Retina (tissue), 1 donor: Measurements from ENCODE around the gene ADD2.
"Not testable (repeated sequence)": the region's sequence is repeated elsewhere in the genome, so short reads cannot be mapped to it uniquely, and the experiment has no call there.

Experiments used
- DNase-seq: peaks from one replicate; pipeline ENCODE4 v3.0.0-alpha.2; 2016

The ADD2 gene

DNA sequence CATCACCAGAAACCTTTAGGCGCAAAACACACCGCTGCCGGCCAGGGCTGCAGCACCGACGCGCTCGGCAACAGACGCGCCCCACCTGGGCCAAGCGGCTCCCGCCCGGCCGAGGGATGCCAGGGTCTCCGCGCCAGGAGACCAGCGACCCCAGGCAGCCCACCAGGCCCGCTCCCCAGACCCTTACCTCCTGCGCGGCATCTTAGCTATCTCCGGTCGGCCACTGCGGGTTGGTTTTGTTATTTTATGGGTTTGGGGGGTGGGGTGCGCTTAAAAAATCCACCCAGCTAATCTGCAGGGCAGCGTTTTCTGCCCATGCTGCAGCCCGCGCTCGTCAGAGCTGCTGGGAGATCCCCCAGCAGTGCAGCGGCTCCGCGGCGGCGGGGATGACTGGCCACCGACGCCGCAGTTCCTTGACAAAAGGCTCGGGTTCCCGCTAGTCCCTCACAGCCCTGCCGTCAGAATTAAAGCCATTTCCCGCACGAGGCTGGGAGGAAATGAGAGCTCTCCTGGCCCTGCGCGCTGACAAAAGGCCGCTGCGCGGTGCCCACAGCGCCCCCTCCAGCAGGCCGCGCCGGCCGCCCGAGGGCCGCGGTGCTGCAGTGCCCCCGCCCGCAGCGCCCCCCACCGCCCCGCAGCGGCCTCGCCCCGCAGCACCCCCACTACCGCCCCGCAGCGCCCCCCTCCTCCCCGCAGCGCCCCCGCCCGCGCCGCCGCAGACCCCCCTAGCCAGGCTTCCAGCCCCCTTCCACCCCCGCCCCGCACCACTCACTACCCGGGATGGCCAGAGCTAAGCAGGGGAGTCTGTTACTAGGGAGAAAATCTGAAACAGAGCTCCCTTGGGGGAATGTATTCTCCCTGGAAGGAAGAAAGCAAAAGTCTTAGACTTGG, at the start of gene ADD2:
Gene ADD2, minus strand, starts transcription at position 502 of the 891 bp plus-strand sequence. CDS start 61,792 bp downstream, outside the sequence.
- peak; percentile 91 for DNase-seq

DNA sequence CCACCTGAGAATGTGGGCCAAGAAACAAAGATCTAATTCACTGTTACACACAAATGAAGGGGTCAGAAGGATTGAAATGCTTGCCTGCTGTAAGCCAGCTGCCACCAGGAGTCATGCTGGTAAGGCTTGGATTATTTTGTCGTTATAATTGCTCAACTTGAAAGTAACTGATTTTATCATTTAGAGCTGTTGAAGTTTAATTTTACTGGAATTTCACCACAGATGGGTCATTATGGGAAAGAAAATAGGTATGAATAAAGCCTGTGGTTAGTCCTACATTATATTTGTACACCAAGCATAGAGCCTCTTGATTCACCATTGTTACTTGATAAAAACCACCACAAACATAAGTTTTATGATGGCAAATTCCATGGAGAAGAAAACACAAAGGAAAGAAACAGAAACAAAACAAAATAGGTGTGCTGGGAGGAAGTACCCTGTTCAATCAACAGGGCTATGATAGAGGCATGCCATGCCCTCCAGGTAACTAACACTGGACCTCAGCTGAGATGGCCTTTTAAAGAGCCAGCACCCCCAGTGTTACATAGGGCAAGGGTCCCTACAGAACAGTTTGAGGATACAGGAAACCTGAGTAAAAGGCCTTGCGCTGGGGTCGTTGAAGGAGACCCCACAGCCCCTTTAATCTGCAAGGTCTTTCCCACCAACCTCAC, 49.4 kb upstream of the ADD2 start:
- DNase-seq: no peak

DNA sequence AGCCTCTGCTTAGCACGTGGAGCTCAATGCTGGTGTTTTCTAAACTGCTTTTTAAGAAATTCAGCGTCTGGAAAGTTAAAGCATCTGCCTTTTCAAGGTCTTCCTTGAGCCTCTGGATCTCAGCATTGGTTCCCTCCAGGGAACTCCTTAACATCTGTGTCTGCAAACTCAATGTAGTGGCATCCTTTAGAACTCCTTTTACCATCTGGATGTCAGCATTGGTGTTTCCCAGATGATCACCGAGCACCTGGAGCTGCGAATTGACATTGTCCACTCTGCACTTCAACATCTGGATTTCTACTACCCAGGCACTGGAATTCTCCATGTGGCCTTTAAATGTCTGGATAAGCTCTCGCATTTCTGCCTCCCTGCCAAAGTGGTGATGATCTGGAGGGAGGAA, 48.7 kb upstream of the ADD2 start:
- no peak for DNase-seq

DNA sequence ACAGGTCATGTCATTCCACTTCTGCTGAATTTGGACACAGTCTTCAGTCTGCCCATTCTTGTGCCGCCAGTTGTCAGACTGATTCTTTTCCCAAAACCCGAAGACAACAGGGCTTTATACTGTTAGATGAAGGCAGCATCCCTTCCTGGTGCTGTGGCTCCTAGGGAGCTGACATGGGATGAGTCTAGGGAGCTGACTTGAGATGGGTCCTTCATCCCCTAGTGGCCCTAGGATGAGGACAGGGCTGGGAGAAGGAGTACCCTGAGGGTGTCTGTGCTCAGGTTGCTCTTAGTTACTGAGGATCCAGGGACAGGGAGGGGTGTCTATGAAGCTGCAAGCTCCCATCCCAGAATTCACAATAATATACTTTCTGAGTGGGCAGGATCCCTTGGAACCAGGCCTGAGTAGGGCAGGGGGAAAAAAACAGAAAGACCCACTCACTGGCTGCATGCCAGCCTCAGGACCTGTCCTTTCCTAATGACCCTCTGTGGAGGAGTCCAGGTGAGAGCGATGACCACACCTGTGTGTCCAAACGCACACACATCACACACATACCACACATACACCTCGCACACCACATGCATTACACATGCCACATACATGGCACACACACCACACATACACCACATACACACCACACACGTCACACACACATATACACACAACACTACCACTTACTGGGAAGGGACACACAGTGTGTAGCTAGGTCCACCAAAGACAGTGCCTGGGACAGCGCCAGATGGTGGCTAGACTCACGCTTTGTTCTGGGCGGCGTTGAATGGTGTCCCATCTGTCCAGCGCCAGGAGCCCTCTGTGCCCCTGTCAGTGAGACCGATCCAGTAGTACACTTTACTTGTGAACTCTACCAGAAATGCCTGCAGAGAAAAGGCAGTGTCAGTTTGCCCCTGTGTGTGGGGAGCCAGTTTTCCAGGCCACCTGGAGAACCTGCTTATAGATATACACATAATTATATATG, 41.3 kb upstream of the ADD2 start:
- no peak for DNase-seq

DNA sequence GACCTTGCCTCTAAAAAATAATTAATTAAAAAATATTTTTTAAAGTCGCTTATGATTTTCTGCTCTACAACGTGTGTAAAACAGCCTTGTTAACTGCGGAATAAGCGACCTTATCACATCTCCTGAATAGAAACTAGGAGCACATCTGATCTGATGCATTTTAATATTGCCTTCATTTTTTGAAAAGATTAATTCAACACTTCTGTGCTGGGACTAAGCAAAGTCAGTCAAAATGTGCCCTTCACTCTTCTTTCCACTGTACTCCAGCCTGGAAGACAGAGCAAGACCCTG, 39.8 kb upstream of the ADD2 start:
- no peak for DNase-seq

DNA sequence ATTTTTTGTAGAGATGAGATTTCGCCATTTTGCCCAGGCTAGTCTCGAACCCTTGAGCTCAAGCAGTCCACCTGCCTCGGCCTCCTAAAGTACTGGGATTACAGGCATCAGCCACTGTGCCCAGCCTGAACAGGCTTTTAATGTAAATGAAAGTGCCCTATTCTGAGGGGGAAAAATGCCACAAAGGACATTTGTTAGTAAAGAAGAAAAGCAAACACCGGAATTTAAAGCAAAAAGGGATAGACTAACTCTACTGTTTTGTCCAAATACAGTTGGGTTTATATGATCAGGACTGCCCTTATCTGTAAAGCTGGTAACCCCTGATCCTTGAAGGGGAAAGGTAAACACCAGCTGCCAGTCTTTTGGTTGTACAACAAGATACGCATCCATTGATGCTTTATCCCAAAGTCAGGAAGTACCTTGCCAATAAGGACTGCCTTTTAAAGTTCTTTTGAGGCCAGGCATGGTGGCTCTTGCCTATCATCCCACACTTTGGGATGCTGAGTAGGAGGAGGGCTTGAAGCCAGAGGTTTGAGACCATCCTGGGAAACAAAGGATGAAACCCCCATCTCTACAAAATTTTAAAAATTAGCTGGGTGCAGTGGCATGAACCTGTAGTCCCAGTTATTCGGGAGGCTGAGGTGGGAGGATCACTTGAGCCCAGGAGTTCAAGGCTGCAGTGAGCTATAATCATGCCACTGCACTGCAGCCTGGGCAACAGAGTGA, 39.3 kb upstream of the ADD2 start:
- DNase-seq: no peak

DNA sequence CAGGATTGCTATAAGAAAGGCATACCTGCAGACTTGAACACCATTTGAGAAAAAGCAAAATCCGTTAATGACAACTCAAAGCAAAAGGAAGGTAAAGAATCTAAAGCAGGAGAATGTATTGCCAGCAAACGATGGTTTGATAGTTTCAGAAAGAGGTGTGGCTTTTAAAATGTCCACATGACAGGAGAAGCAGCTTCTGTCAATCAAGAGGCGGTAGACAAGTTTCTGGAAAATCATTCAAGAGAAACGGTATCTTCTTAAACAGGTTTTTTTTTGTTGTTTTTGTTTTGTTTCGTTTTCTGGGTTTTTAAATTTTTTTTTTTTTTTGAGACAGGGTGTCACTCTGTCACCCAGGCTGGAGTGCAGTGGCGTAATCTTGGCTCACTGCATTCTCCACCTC, 38.6 kb upstream of the ADD2 start:
- DNase-seq: no peak

DNA sequence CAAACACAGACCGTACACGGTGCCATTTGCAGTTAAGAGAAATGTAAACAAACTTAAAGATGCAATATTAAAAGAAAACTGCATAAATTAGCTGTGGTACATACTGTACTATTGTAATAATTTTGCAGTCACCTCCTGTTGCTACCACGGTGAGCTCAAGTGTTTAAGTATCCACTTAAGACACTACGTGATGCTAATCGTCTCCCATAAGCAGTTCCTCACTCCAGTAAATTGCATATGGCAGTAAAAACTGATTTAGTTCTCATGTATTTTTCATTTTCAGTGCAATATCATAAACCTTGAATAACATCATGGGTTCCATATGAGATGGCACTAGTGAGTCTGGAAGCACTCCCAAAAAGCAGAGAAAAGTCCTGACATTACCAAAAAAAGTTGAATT, 38.0 kb upstream of the ADD2 start:
- no peak for DNase-seq

GRCh38 chr2:70801607-70802263, 33.7 kb upstream of the ADD2 start:
- no peak for DNase-seq

- no peak for DNase-seq
Measured at GRCh38 chr2:70799706-70800105, 31.7 kb upstream of the ADD2 start.

DNA sequence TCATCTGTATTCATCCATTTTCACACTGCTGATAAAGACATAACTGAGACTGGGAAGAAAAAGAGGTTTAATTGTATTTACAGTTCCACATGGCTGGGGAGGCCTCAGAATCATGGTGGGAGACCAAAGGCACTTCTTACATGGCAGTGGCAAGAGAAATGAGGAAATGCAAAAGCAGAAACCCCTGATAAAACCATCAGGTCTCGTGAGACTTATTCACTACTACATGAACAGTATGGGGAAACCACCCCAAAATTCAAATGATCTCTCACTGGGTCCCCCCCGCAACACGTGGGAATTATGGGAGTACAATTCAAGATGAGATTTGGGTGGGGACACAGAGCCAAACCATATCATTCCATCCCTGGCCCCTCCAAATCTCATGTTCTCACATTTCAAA, 30.0 kb upstream of the ADD2 start:
- not testable (repeated sequence) for DNase-seq

DNA sequence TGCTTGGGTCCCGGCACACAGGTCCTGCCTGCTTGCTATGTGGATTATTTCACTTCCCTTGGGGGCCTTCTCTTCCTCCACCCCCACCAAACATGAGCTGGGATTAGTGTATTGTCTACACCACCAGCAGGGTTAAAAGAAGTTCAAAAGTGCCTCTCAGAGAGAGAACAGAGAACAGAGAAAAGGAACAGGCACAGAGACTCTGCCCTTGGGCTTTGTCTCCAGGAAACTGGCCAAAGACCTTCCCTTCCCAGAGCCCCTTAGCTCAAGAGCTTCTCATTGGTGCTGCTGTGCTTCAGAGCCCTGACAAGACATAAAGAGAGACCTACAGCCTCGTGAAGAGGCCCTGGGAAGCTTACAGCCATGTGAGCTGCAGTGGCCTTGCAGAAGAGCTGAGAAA, 29.5 kb upstream of the ADD2 start:
- no peak for DNase-seq

DNA sequence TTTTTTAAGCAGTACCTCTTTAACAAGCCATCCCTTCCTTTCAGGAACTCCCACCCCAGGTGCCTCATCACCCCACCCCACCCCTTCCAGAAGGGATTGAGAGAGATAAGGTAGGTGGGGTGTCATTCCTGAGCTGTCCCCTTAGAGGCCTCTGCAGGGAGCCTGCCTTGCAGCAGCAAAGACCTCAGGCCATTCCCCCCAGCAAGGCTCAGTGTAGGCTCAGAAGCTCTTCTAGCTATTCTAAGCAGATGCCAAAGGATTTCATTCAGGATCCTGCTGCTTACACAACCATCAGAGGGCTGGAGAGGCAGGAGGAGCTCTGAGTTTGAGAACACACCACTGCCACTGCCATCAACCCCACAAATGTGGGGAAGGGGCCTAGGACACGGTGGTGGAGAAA, 28.3 kb upstream of the ADD2 start:
- DNase-seq: no peak

- no peak for DNase-seq
Measured at GRCh38 chr2:70795164-70795995, 27.4 kb upstream of the ADD2 start.

DNA sequence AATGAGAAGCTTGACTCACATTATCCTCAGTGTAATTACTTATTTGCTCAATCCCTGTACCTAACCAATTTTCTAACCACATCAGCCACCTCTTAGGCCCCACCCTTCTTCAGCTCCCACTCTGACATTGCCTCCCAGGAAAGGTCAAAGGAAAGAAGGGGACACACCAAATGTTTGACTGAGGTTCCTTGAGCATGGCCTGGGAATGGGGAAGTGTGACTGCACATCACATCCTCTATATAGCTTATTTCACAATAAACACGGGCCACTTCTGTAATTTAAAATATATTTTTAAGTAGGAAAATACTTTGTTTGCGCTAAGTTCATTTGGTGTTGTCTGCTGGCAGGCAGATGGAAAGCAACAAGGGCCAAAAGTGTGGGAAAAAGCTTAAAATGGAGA, 25.4 kb upstream of the ADD2 start:
- DNase-seq: no peak

- DNase-seq: peak; percentile 87
Measured at GRCh38 chr2:70790136-70790828, 22.3 kb upstream of the ADD2 start, which contains the start of gene FIGLA. FIGLA (minus strand) TSS chr2:70790643; CDS start chr2:70790638, 5 bp downstream.

DNA sequence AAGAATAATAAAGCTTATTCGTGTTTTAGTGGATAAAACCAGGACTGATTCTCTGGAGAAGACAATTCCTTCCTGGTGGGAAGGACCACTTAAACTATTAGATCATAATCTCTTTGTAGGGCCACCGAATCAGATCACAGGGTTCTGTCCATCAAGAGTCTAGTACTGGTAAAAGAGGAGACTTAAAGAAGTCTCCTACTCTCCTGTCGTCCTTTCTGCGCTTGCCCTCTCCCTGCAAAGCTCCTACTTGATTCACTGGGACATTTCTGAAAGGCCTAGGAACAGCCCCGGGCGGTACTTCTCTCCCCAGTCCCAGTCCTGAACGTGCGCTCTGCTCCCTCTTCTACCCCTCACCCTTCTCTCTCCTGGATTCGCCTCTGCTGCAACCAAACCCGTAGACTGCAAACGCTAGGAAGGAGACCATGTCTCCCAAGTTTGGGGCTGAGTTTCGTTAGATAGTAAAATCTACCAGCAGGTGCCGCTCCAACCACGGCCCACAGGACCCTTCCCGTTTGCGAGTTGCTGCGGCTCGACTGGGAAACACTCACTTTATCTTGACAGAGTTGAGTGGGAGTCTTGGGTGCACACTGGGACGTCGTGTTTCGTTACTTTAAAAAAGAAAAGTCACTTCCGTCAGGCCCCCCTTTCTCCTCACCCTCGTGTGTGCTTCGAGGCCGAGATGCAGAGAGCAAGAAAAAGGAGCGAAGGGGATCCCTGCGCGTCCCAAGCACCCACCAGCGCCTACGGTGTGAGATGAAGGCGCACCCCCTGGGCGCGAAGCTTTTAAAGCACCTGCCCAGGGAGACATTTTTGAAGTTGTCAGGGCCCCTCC, 21.5 kb upstream of the ADD2 start:
- peak; percentile 86 for DNase-seq

GRCh38 chr2:70785137-70785911, 17.3 kb upstream of the ADD2 start:
- DNase-seq: peak; percentile 58

GRCh38 chr2:70784320-70784719, 16.3 kb upstream of the ADD2 start:
- no peak for DNase-seq
